Measurements from ENCODE around the gene DBF4B.

Gene DBF4B

DNA sequence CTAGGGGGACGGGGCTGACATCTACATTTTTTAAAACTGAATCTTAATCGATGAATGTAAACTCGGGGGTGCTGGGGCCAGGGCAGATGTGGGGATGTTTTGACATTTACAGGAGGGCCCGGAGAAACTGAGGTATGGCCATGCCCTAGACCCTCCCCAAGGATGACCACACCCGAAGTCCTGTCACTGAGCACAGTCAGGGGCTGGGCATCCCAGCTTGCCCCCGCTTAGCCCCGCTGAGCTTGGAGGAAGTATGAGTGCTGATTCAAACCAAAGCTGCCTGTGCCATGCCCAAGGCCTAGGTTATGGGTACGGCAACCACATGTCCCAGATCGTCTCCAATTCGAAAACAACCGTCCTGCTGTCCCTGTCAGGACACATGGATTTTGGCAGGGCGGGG, 71.7 kb downstream of the DBF4B start:
- H3K27ac ChIP-seq (ENCODE audit: low read depth, low read length, poor library complexity, severe bottlenecking): no peak overlapping the region
- TF ChIP-seq CTCF (IDR thresholded peaks at IDR 0.05; ENCODE audit: low read length) (no peak), EZH2 (IDR thresholded peaks at IDR 0.05; ENCODE audit: borderline replicate concordance, low read length) (no peak)
- no peaks in the 10 kb centered on the region for H3K27me3 ChIP-seq (ENCODE audit: insufficient read depth, low read length)
- no peaks in the 10 kb centered on the region for H3K9me3 ChIP-seq (ENCODE audit: low read length)
- H2AFZ ChIP-seq (ENCODE audit: low read length): no peak overlapping the region
- H3K4me3 ChIP-seq (ENCODE audit: low read depth, low read length, poor library complexity, severe bottlenecking): no peak overlapping the region
- no peaks in the 10 kb centered on the region for H3K9me2 ChIP-seq (ENCODE audit: low read depth, low read length)
- no peaks in the 10 kb centered on the region for H4K20me1 ChIP-seq (ENCODE audit: insufficient read depth, low read length)
- H3K4me1 ChIP-seq (ENCODE audit: insufficient read depth, low read length, severe bottlenecking): peaks cover 18% of the 10 kb centered on the region
- no peaks in the 10 kb centered on the region for H3F3A ChIP-seq (ENCODE audit: insufficient read depth, low read length)
- H3K4me2 ChIP-seq (ENCODE audit: low read length): no peak overlapping the region
- no peaks in the 10 kb centered on the region for H3K36me3 ChIP-seq (ENCODE audit: insufficient read depth, low read length)
- no peak overlapping the region for H3K9ac ChIP-seq (ENCODE audit: low read length)
- H3K79me2 ChIP-seq (ENCODE audit: insufficient read depth, low read length): no peaks in the 10 kb centered on the region

DNA sequence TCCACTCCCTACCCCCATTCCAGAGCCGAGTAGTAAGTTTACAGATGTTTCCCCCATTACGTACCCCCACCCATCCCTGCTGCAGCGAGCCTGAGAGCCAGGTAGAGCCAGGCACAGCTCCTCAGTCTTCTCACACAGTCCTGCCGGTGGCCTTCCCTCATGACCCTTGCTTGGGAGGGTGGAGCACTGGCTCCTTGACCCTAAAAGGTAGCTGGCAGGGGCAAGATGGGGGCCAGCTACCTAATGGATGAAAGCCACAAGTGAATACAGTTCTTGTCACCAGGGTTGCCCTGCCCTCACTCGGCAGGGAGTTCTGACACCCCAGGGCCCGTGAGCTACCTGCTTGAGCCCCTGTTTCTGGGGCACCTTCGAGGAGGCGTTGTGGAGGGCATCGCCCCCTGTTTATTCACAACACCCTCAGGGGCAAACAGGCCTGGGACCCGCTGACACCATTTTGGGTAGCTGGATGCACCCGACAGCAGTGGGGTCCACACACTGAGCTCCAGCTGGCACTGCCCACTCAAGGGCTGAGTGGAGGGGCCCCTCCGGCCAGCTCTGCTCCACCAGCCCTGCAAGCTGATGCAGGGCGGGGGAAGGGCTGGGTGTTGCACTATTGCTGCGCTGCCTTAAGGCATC, 72.5 kb downstream of the DBF4B start:
- Histone ChIP-seq H3K27ac (ENCODE audit: low read depth, low read length, poor library complexity, severe bottlenecking) (no peak overlapping the region), H3K4me3 (ENCODE audit: low read depth, low read length, poor library complexity, severe bottlenecking) (no peak overlapping the region), H3K79me2 (ENCODE audit: insufficient read depth, low read length) (no peaks in the 10 kb centered on the region), H3K9me2 (ENCODE audit: low read depth, low read length) (no peaks in the 10 kb centered on the region), H3K27me3 (ENCODE audit: insufficient read depth, low read length) (no peaks in the 10 kb centered on the region), H4K20me1 (ENCODE audit: insufficient read depth, low read length) (no peaks in the 10 kb centered on the region), H3K9ac (ENCODE audit: low read length) (no peak overlapping the region), H3K9me3 (ENCODE audit: low read length) (no peaks in the 10 kb centered on the region), H3K36me3 (ENCODE audit: insufficient read depth, low read length) (no peaks in the 10 kb centered on the region), H3F3A (ENCODE audit: insufficient read depth, low read length) (no peaks in the 10 kb centered on the region), H2AFZ (ENCODE audit: low read length) (no peak overlapping the region), H3K4me1 (ENCODE audit: insufficient read depth, low read length, severe bottlenecking) (peaks cover 17% of the 10 kb centered on the region), H3K4me2 (ENCODE audit: low read length) (no peak overlapping the region)
- TF ChIP-seq CTCF (IDR thresholded peaks at IDR 0.05; ENCODE audit: low read length) (no peak), EZH2 (IDR thresholded peaks at IDR 0.05; ENCODE audit: borderline replicate concordance, low read length) (no peak)

DNA sequence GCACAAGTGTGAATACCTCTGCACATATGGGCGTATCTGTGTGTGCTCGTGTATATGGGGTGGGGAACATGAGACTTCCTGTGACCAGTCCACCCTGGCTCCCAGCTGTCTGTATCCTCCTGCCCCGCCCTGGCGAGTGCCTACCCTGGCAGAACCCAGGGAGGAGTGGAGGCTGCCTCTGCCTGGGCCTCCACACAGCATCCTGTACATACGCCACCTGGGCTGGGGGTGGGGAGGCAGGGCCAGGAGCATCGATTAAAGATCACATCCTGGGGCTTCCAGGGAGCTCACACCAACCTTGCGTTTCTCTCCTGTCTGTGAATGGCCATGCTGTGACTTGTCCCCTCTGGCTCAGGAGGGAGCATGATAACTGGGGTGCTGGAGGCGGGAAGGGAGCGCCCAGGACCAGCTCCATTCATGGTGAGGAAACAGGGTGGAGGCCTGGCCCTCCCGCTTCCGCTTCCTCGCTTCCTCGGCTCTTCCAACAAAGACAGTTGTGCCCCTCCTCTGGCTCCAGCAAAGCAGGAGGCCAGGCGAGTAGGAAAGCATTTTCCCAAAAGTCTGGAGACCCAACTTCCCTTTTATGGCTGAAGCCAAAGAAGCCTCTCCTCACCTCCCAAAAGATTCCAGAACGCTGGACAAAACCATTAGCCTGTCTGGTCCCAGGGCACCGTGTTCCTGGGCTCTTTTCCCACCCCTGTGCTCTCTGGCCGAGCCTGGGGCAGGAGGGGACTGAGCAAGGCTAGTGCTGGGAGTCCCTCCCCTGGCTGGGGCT, 73.3 kb downstream of the DBF4B start:
- Histone ChIP-seq H3K27ac (ENCODE audit: low read depth, low read length, poor library complexity, severe bottlenecking) (no peak overlapping the region), H3K36me3 (ENCODE audit: insufficient read depth, low read length) (no peaks in the 10 kb centered on the region), H4K20me1 (ENCODE audit: insufficient read depth, low read length) (no peaks in the 10 kb centered on the region), H3K4me3 (ENCODE audit: low read depth, low read length, poor library complexity, severe bottlenecking) (no peak overlapping the region), H3K4me2 (ENCODE audit: low read length) (no peak overlapping the region), H2AFZ (ENCODE audit: low read length) (no peak overlapping the region), H3F3A (ENCODE audit: insufficient read depth, low read length) (no peaks in the 10 kb centered on the region), H3K4me1 (ENCODE audit: insufficient read depth, low read length, severe bottlenecking) (peaks cover 11% of the 10 kb centered on the region), H3K9me2 (ENCODE audit: low read depth, low read length) (no peaks in the 10 kb centered on the region), H3K9ac (ENCODE audit: low read length) (no peak overlapping the region), H3K27me3 (ENCODE audit: insufficient read depth, low read length) (no peaks in the 10 kb centered on the region), H3K79me2 (ENCODE audit: insufficient read depth, low read length) (no peaks in the 10 kb centered on the region), H3K9me3 (ENCODE audit: low read length) (no peaks in the 10 kb centered on the region)
- no peak for TF ChIP-seq EZH2 (IDR thresholded peaks at IDR 0.05; ENCODE audit: borderline replicate concordance, low read length)
